Fibroblast of mammary gland (primary cell): ENCODE data around the gene WARS2.

Experiments
- DNase-seq: peaks from one replicate; pipeline ENCODE4 v3.0.0-alpha.2; 2010; ENCODE audit warnings: low read depth
- H3K4me3 ChIP-seq: 2 replicates; pipeline ENCODE4 v1.5.1; 2011; ENCODE audit warnings: low read depth, mild to moderate bottlenecking, low read length, moderate library complexity; ENCODE audit not compliant: control insufficient read depth
- CTCF ChIP-seq: conservative IDR thresholded peaks from 2 replicates; pipeline ENCODE4 v1.5.1; 2011; ENCODE audit warnings: low read depth, low read length, inconsistent platforms; ENCODE audit not compliant: control insufficient read depth, insufficient read depth

Gene WARS2

DNA sequence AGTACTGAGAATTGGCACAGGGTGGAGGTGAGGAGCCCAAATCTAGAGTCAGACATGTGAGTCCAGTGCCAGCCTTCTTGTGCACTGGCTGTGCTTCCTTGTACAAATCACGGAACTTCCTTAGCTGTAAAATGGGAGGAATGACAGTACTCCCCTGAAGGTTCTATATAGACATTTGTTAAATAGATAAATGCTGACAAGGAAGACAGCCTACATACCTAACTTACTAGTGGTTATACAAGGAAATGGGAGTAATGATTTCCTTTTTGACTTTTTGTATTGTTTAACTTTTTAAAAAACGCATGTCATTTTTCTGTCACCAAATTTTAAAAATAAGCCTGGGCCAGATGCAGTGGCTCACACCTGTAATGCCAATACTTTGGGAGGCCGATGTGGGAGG is 50.2 kb downstream of the WARS2 start:
- no peak for TF ChIP-seq CTCF
- DNase-seq = no peak
- no peak overlapping the region for H3K4me3 ChIP-seq

- no peak for DNase-seq
- TF ChIP-seq CTCF = no peak
- no peak overlapping the region for H3K4me3 ChIP-seq
Measured at GRCh38 chr1:119086830-119087229, 53.6 kb downstream of the WARS2 start.

GRCh38 chr1:119084798-119085197 is 55.7 kb downstream of the WARS2 start:
- DNase-seq = peak; percentile 26
- no peak overlapping the region for H3K4me3 ChIP-seq
- TF ChIP-seq CTCF = no peak

- TF ChIP-seq CTCF = no peak
- no peak for DNase-seq
- no peak overlapping the region for H3K4me3 ChIP-seq
Measured at GRCh38 chr1:119083980-119084379, 56.5 kb downstream of the WARS2 start.

GRCh38 chr1:119083479-119083878 is 57.0 kb downstream of the WARS2 start:
- TF ChIP-seq CTCF = no peak
- no peak overlapping the region for H3K4me3 ChIP-seq
- DNase-seq = no peak

DNA sequence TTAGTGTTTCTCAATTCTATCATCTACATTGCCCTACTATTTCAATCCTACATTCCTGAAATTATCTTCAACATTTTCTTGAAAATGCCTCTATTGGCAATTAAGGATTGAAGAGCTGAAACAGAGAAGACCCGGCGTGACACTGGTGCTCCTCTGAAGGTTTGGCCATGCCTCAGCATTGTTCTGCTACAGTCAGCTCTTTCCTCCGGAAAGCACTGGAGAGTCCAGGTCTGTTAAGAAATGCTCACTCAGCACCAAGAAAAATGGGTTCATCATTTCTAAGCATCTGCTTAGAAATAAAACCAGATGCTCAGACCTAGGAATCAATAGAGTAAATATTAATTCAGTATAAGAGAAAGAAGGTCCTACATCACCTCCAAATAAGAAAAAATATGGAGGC is 58.8 kb downstream of the WARS2 start:
- DNase-seq = peak; percentile 28
- no peak for TF ChIP-seq CTCF
- H3K4me3 ChIP-seq = no peak overlapping the region

DNA sequence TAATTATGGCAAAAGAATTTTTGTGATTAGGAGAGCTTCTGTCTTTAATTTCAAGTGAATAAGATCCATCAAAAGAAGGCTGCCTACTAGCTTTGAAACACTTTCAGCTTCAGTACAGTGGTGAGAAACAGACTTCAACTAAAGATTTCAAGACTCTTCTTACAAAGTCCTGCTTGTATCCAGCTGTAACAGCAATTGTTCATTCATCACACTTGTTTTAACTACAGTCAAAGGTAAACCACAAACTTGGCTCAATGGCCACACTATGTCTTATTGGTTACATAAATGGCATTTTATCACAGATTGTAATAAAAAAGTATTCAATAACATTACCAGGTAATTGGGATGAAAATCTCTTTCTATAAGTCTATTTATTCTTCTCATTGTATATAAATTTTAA is 59.2 kb downstream of the WARS2 start:
- DNase-seq = peak; percentile 77

More for the DNA sequence above, 59.2 kb downstream of the WARS2 start:
- no peak for TF ChIP-seq CTCF
- H3K4me3 ChIP-seq = no peak overlapping the region
